ENCODE data around the gene METTL8. TPM values are rescaled to one million over a fixed set of nuclear protein-coding genes. Genes with fewer than 3 reads are reported as not detected.
"Not testable (repeated sequence)": the region's sequence is repeated elsewhere in the genome, so short reads cannot be mapped to it uniquely, and the experiment has no call there.

METTL8 gene
- total and polyA plus RNA-seq, 7 donors, result 3.0 to 15.5 (median 10.8) TPM

GRCh38 chr2:171362396-171362795, 71.4 kb downstream of the METTL8 start:
- WGBS, 3 donors, result 96 to 99% (median 96%) methylated on average over 2 of the region's 2 CpGs
- no peak for TF ChIP-seq CTCF (IDR thresholded peaks at IDR 0.05)
- Histone ChIP-seq H3K36me3 (ENCODE audit: insufficient read depth in 1 of 2, low read depth in 1 of 2) (no peaks in the 10 kb centered on the region), H3K27me3 (ENCODE audit: insufficient read depth in 3 of 3, low read length in 2 of 3) (no peaks in the 10 kb centered on the region), H3K27ac (no peak overlapping the region), H3K4me1 (no peaks in the 10 kb centered on the region), H3K4me3 (no peak overlapping the region), H3K9me3 (peaks cover 3% of the 10 kb centered on the region)
- intact Hi-C loops (cut with DNase I), result no loop called here
- DNase-seq, result no peak
- ATAC-seq, result no peak

- Histone ChIP-seq H3K4me3 (no peak overlapping the region), H3K27ac (no peak overlapping the region), H3K36me3 (ENCODE audit: insufficient read depth in 1 of 2, low read depth in 1 of 2) (no peaks in the 10 kb centered on the region), H3K9me3 (no peaks in the 10 kb centered on the region), H3K4me1 (no peaks in the 10 kb centered on the region), H3K27me3 (ENCODE audit: insufficient read depth in 3 of 3, low read length in 2 of 3) (no peaks in the 10 kb centered on the region)
- intact Hi-C loops (cut with DNase I), result no loop called here
- no peak for TF ChIP-seq CTCF (IDR thresholded peaks at IDR 0.05)
- DNase-seq (no peak), ATAC-seq (no peak)
- WGBS, 3 donors, result 85 to 93% (median 86%) methylated on average over 2 of the region's 2 CpGs
These were observed 72.9 kb downstream of the METTL8 start for GRCh38 chr2:171360905-171361304.

- H3K36me3 ChIP-seq (ENCODE audit: insufficient read depth in 1 of 2, low read depth in 1 of 2); H3K4me1 ChIP-seq; H3K4me3 ChIP-seq; intact Hi-C loops (cut with DNase I); DNase-seq; ATAC-seq; H3K9me3 ChIP-seq; H3K27me3 ChIP-seq (ENCODE audit: insufficient read depth in 3 of 3, low read length in 2 of 3); H3K27ac ChIP-seq: not testable (repeated sequence)
- 92 to 99% (median 93%) methylated on average over 3 of the region's 3 CpGs for WGBS, 3 donors
These were observed 80.0 kb downstream of the METTL8 start for GRCh38 chr2:171353746-171354145.

GRCh38 chr2:171348056-171348455, 85.7 kb downstream of the METTL8 start:
- no peak for DNase-seq
- no peak overlapping the region for H3K4me3 ChIP-seq
- H3K36me3 ChIP-seq (ENCODE audit: insufficient read depth in 1 of 2, low read depth in 1 of 2), result no peaks in the 10 kb centered on the region
- WGBS, 3 donors, result 45 to 64% (median 54%) methylated on average over 1 of the region's 1 CpG
- no peaks in the 10 kb centered on the region for H3K9me3 ChIP-seq
- TF ChIP-seq CTCF (IDR thresholded peaks at IDR 0.05), result no peak
- ATAC-seq, result peak in 1 of 4 donors; percentile 22
- H3K27me3 ChIP-seq (ENCODE audit: insufficient read depth in 3 of 3, low read length in 2 of 3), result no peaks in the 10 kb centered on the region
- H3K27ac ChIP-seq, result peak overlapping the region; percentile 63
- peaks cover 4% of the 10 kb centered on the region for H3K4me1 ChIP-seq
- intact Hi-C loops (cut with DNase I), result loop anchor here (5.0 to 10.0 kb wide), 2 partner anchors 67 to 69 kb away; no protein-coding TSS in a partner anchor

GRCh38 chr2:171347591-171348032, 86.2 kb downstream of the METTL8 start:
- H3K27ac ChIP-seq, result peak overlapping the region; percentile 63
- no peaks in the 10 kb centered on the region for H3K9me3 ChIP-seq
- no peak overlapping the region for H3K4me3 ChIP-seq
- no peaks in the 10 kb centered on the region for H3K36me3 ChIP-seq (ENCODE audit: insufficient read depth in 1 of 2, low read depth in 1 of 2)
- WGBS, 3 donors, result 12 to 20% (median 14%) methylated on average over 3 of the region's 3 CpGs
- ATAC-seq (peak; percentile 61 to 84 (median 78)), DNase-seq (no peak)
- no peaks in the 10 kb centered on the region for H3K27me3 ChIP-seq (ENCODE audit: insufficient read depth in 3 of 3, low read length in 2 of 3)
- intact Hi-C loops (cut with DNase I), result loop anchor here (5.0 to 10.0 kb wide), 2 partner anchors 67 to 70 kb away; no protein-coding TSS in a partner anchor
- TF ChIP-seq CTCF (IDR thresholded peaks at IDR 0.05), result no peak
- H3K4me1 ChIP-seq, result peaks cover 4% of the 10 kb centered on the region

All from psoas muscle (tissue), 8 donors.